ENCODE results near the gene SLC41A3. TPM values are rescaled to one million over a fixed set of nuclear protein-coding genes. Genes with fewer than 3 reads are reported as not detected.

The SLC41A3 gene
- polyA plus RNA-seq, 3 donors: 2.8 to 18.2 (median 13.6) TPM

GRCh38 chr3:126100634-126101301, 16.8 kb upstream of the SLC41A3 start:
- 74% methylated on average over 18 of the region's 18 CpGs for WGBS (ENCODE audit: insufficient coverage)
- H3K27ac Mint-ChIP-seq: no peak overlapping the region
- peaks cover 17 to 32% of the 10 kb centered on the region in 2 donors for H3K9me3 ChIP-seq (replicated peaks in 1 of 2; ENCODE audit: control insufficient read depth in 1 of 2, insufficient read depth in 1 of 2, low read length in 2 of 2)
- no peak overlapping the region for H3K27ac ChIP-seq (ENCODE audit: low read depth in 1 of 2, low read length in 2 of 2)
- intact Hi-C loops (cut with micrococcal nuclease): no loop called here
- H3K4me3 Mint-ChIP-seq: no peak overlapping the region
- H3K27me3 ChIP-seq (ENCODE audit: control insufficient read depth in 2 of 2, insufficient read depth in 2 of 2, low read length in 2 of 2): no peaks in the 10 kb centered on the region
- peaks cover 0 to 6% (median 6%) of the 10 kb centered on the region in 3 donors for H3K27me3 Mint-ChIP-seq (ENCODE audit: low read depth in 3 of 3)
- H3K9ac ChIP-seq (ENCODE audit: insufficient read depth, low read length, poor library complexity, severe bottlenecking): no peak overlapping the region
- no peaks in the 10 kb centered on the region for H3K4me1 ChIP-seq (ENCODE audit: control insufficient read depth in 1 of 2, insufficient read depth in 2 of 2, low read length in 2 of 2)
- H3K4me2 ChIP-seq (replicated peaks; ENCODE audit: extremely low read depth, low read length, poor library complexity, severe bottlenecking): no peak overlapping the region
- H3K4me1 Mint-ChIP-seq: no peaks in the 10 kb centered on the region
- no peak for TF ChIP-seq CTCF (IDR thresholded peaks at IDR 0.05)
- no peaks in the 10 kb centered on the region for H3K79me2 ChIP-seq (ENCODE audit: insufficient read depth, low read length)
- no peaks in the 10 kb centered on the region for H4K20me1 ChIP-seq (ENCODE audit: insufficient read depth, low read length)
- no peak overlapping the region for H2AFZ ChIP-seq (ENCODE audit: insufficient read depth, low read depth, low read length, poor library complexity, severe bottlenecking)
- H3K36me3 ChIP-seq (replicated peaks in 1 of 2; ENCODE audit: control insufficient read depth in 1 of 2, insufficient read depth in 2 of 2, low read length in 2 of 2): no peaks in the 10 kb centered on the region
- no peak for DNase-seq
- H3K9me3 Mint-ChIP-seq: peaks cover 11 to 28% (median 21%) of the 10 kb centered on the region in 7 donors
- no peak overlapping the region for H3K4me3 ChIP-seq (replicated peaks in 1 of 3; ENCODE audit: low read depth in 2 of 3, low read length in 3 of 3)
- H3K36me3 Mint-ChIP-seq: no peaks in the 10 kb centered on the region

GRCh38 chr3:126100269-126100633, 16.3 kb upstream of the SLC41A3 start:
- no peaks in the 10 kb centered on the region for H3K4me1 Mint-ChIP-seq
- no peaks in the 10 kb centered on the region for H3K27me3 ChIP-seq (ENCODE audit: control insufficient read depth in 2 of 2, insufficient read depth in 2 of 2, low read length in 2 of 2)
- H2AFZ ChIP-seq (ENCODE audit: insufficient read depth, low read depth, low read length, poor library complexity, severe bottlenecking): no peak overlapping the region
- 90% methylated on average over 2 of the region's 4 CpGs for WGBS (ENCODE audit: insufficient coverage)
- TF ChIP-seq CTCF (IDR thresholded peaks at IDR 0.05): no peak
- peaks cover 15 to 31% (median 25%) of the 10 kb centered on the region in 7 donors for H3K9me3 Mint-ChIP-seq
- H3K4me3 Mint-ChIP-seq: no peak overlapping the region
- no peaks in the 10 kb centered on the region for H3K36me3 Mint-ChIP-seq
- H3K27ac ChIP-seq (ENCODE audit: low read depth in 1 of 2, low read length in 2 of 2): no peak overlapping the region
- H3K4me2 ChIP-seq (replicated peaks; ENCODE audit: extremely low read depth, low read length, poor library complexity, severe bottlenecking): no peak overlapping the region
- H3K36me3 ChIP-seq (replicated peaks in 1 of 2; ENCODE audit: control insufficient read depth in 1 of 2, insufficient read depth in 2 of 2, low read length in 2 of 2): no peaks in the 10 kb centered on the region
- H4K20me1 ChIP-seq (ENCODE audit: insufficient read depth, low read length): no peaks in the 10 kb centered on the region
- no peaks in the 10 kb centered on the region for H3K79me2 ChIP-seq (ENCODE audit: insufficient read depth, low read length)
- peaks cover 20 to 32% of the 10 kb centered on the region in 2 donors for H3K9me3 ChIP-seq (replicated peaks in 1 of 2; ENCODE audit: control insufficient read depth in 1 of 2, insufficient read depth in 1 of 2, low read length in 2 of 2)
- H3K27ac Mint-ChIP-seq: no peak overlapping the region
- no peak overlapping the region for H3K4me3 ChIP-seq (replicated peaks in 1 of 3; ENCODE audit: low read depth in 2 of 3, low read length in 3 of 3)
- H3K27me3 Mint-ChIP-seq (ENCODE audit: low read depth in 3 of 3): peaks cover 0 to 6% (median 4%) of the 10 kb centered on the region in 3 donors
- H3K4me1 ChIP-seq (ENCODE audit: control insufficient read depth in 1 of 2, insufficient read depth in 2 of 2, low read length in 2 of 2): no peaks in the 10 kb centered on the region
- intact Hi-C loops (cut with micrococcal nuclease): no loop called here
- H3K9ac ChIP-seq (ENCODE audit: insufficient read depth, low read length, poor library complexity, severe bottlenecking): no peak overlapping the region
- DNase-seq: no peak
